Dedifferentiated amniotic fluid mesenchymal stem cell (primary cell): ENCODE data around the gene STX19.
A peak's percentile ranks its signal among the peaks of the same experiment; 100 is the strongest.
"Not testable (repeated sequence)": the region's sequence is repeated elsewhere in the genome, so short reads cannot be mapped to it uniquely, and the experiment has no call there.

Experiments used
- DNase-seq: peaks from one replicate; pipeline ENCODE4 v3.0.0-alpha.2; 2016; ENCODE audit errors: extremely low spot score

STX19 gene

DNA sequence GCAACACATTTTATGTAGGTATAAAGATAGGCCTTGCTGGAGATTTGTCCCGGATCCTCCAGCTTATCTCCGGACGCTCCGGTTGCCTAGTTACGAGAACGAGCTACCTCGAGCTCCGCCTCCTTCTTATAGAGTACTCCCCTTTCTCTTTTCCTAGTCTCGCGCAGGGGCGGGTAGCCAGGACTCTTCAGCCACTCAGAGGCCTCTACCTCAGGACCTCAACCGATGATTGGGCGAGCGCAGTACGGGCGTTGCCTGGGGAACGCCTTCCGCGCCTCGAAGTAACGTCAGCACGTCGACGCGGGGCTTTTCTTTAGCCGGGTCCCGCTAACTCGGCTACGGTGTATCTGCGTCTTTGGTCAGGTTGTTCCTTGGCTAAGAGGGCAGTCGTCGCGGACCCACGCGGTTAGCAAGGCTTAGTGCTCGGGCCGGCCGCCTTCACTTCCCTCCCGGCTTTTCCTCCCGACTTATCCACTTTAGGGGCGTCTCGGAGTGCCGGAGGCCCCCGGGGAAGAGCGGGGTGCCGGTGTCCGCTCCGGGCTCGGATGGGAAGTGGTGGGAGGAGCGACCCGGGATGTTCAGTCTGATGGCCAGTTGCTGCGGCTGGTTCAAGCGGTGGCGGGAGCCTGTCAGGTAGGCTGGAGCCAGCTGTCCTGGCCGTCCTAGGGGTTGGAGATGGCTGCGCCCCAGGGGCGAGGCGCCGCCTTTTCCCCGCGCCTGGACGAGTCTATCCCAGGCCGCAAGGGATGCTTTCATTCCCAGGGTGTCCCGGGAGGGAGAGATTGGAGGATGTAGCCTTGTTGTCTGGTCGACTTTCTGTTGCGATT lies 48.3 kb downstream of the STX19 start, which contains the start of gene ARL13B:
Gene ARL13B, plus strand, starts transcription at position 306 of the 827 bp plus-strand sequence. Its CDS starts 269 bp downstream, at position 575.
- peak; percentile 100 for DNase-seq

DNA sequence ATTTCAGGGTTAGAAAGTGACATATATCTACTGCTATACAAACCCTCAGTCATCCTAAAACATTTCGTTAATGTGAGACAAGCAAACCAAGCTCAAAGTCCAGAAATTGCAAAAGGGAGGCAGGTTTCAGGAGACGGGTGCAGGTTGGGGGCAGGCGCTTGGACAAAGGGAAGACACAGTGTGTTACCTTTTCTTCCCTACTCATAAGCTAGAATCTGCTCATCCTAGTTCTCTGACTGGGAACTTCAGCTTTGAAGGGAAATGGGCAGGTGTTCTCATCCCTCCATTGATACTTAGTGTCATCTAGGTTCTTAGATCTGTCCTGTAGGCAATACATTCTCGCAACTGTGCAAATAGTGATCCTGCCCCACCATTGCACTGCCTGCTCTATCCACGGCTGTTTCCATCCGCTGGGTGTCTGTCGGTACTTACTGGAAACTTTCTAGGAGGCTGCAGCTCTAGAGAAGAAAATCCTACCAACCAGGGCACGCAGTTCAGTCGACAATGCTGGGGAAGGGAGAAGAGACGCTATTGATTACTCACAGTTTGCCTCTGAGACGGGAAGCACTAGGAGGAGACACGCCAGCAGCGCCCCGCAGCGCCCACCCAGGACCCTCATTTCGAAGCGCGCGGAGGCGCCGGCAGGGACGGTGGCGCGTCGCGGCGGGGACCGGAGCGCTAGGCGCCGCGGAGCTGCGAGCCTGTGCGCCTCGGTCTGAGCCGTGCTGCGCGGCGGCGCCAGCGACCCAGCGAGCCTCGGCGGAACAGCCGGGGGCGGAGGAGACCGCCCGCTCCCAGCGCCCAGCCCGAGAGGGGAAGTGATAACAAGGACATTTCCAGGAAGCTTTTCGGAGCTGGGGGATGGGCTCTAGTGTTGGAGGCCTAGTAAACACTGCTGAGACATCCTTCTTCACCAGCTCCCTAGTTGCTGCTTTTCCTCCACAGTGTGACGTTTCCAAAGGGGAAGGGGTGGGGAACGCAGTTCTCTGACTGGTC lies 55.0 kb downstream of the STX19 start, which contains the start of gene PROS1:
Gene PROS1, minus strand, starts transcription at position 766 of the 996 bp plus-strand sequence. Its CDS starts 147 bp downstream, at position 619.
- peak; percentile 60 for DNase-seq

- DNase-seq = no peak
Observed at GRCh38 chr3:93969997-93970396, 58.4 kb downstream of the STX19 start.

DNA sequence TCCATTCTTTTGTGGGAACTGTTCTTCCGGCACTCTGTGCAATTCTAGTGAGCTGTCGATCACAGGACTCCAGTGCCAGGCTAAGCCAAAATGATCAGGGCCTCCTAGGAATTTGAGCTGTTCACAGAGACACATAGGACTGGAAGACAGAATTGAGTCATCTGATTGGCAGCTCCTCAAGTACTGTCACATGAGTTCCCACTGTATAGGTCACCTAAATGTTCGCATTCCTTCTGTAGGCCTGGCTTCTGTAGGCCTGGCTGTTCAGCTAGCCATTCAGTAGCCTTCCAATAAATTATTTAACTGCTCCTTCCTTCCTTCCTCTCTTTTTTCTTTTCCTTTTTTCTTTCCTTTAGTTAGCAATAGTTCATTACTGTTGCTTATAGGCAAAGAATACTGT lies 59.0 kb downstream of the STX19 start:
- DNase-seq = no peak

- DNase-seq = not testable (repeated sequence)
Observed at GRCh38 chr3:93965106-93965505, 63.3 kb downstream of the STX19 start.
